MM.1S (cell line): Measurements from ENCODE around the gene FARS2.

Experiments used
- DNase-seq: peaks from one replicate; pipeline ENCODE4 v3.0.0-alpha.2; 2015
- H2AFZ ChIP-seq: fragments of 300-600 bp; sonication (generic); 2 replicates; pipeline ENCODE4 v1.6.0; 2016; ENCODE audit warnings: antibody characterized with exemption, low read length
- H3F3A ChIP-seq: fragments of 300-600 bp; sonication (generic); 2 replicates; pipeline ENCODE4 v1.6.1; 2016; ENCODE audit warnings: mild to moderate bottlenecking, antibody characterized with exemption, low read length, moderate library complexity, mixed read lengths; ENCODE audit not compliant: insufficient read depth
- H3K27ac ChIP-seq: fragments of 300-600 bp; sonication (generic); 2 replicates; pipeline ENCODE4 v1.5.1; 2016; ENCODE audit warnings: mild to moderate bottlenecking, low read length
- H3K27me3 ChIP-seq: fragments of 300-600 bp; sonication (generic); replicated peaks from 2 replicates; pipeline ENCODE4 v1.6.0; 2016; ENCODE audit warnings: low read length; ENCODE audit not compliant: insufficient read depth
- H3K36me3 ChIP-seq: fragments of 300-600 bp; sonication (generic); replicated peaks from 2 replicates; pipeline ENCODE4 v1.6.1; 2016; ENCODE audit warnings: mild to moderate bottlenecking, low read length, mixed read lengths; ENCODE audit not compliant: insufficient read depth
- H3K4me1 ChIP-seq: fragments of 300-600 bp; sonication (generic); 2 replicates; pipeline ENCODE4 v1.6.1; 2016; ENCODE audit warnings: low read length, mixed read lengths
- H3K4me2 ChIP-seq: fragments of 300-600 bp; sonication (generic); 2 replicates; pipeline ENCODE4 v1.6.0; 2016; ENCODE audit warnings: low read depth, low read length
- H3K4me3 ChIP-seq: fragments of 300-600 bp; sonication (generic); 2 replicates; pipeline ENCODE4 v1.5.1; 2016; ENCODE audit warnings: low read length, mixed read lengths
- H3K79me2 ChIP-seq: fragments of 300-600 bp; sonication (generic); 2 replicates; pipeline ENCODE4 v1.6.1; 2016; ENCODE audit warnings: mixed run types, low read length, mixed read lengths
- H3K9ac ChIP-seq: fragments of 300-600 bp; sonication (generic); 2 replicates; pipeline ENCODE4 v1.6.1; 2016; ENCODE audit warnings: low read length, mixed read lengths
- H3K9me2 ChIP-seq: fragments of 300-600 bp; sonication (generic); replicated peaks from 2 replicates; pipeline ENCODE4 v1.6.1; 2016; ENCODE audit warnings: mild to moderate bottlenecking, low read length, mixed read lengths; ENCODE audit not compliant: insufficient read depth
- H3K9me3 ChIP-seq: fragments of 300-600 bp; sonication (generic); replicated peaks from 2 replicates; pipeline ENCODE4 v1.6.1; 2016; ENCODE audit warnings: mild to moderate bottlenecking, low read length, mixed read lengths; ENCODE audit not compliant: insufficient read depth
- H4K20me1 ChIP-seq: fragments of 300-600 bp; sonication (generic); 2 replicates; pipeline ENCODE4 v1.6.1; 2016; ENCODE audit warnings: mild to moderate bottlenecking, low read length, moderate library complexity, mixed read lengths; ENCODE audit not compliant: insufficient read depth
- EZH2 ChIP-seq: fragments of 300-600 bp; sonication (generic); optimal IDR thresholded peaks from 2 replicates; pipeline ENCODE3; 2017; ENCODE audit warnings: low read depth, mild to moderate bottlenecking, antibody characterized with exemption, low read length, mixed read lengths
- EZH2phosphoT487 ChIP-seq: fragments of 300-600 bp; sonication (generic); IDR thresholded peaks from 2 replicates; pipeline ENCODE4 v1.6.1; 2018; ENCODE audit warnings: antibody characterized with exemption, low read length
- TF ChIP-seq, protein P1 (sequence below): fragments of 300-600 bp; sonication (generic); IDR thresholded peaks from 2 replicates; pipeline ENCODE4 v1.5.1; 2016; ENCODE audit warnings: antibody characterized with exemption, low read length, mixed read lengths

FARS2 gene

DNA sequence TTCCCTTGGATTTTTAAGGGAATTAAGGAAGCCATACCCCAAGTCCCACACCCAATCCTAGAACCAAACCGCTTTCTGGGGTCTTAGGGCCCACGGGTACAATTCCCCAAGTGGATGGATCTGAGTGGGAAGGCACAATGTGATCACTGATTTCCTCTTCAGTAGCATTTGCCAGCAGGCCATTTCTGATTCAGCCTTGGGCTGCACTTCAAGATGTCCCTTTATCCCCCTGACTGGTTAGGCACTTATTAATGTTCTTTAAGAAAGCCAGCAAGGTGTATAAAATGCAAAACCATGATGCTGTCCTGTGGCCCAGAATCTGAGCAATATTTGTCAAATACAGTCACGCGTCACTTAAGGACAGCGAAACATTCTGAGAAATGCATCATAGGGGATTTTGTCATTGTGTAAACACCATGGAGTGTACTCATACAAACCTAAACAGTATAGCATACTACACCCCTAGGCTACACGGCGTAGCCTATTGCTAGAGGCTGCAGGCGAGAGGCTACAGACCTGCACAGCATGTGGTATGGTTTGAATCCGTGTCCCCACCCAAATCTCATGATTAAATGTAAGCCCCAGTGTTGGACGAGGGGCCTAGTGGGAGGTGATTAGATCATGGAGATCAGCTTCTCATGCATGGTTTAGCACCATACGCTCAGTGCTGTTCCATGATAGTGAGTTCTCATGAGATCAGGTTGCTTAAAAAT, 511.3 kb downstream of the FARS2 start:
- Histone ChIP-seq H3K4me2 (no peak overlapping the region), H3K9ac (no peak overlapping the region), H3K79me2 (no peaks in the 10 kb centered on the region), H3K27ac (no peak overlapping the region), H3K27me3 (no peaks in the 10 kb centered on the region), H4K20me1 (no peaks in the 10 kb centered on the region), H3K4me3 (no peak overlapping the region), H3K4me1 (no peaks in the 10 kb centered on the region), H3K9me2 (no peaks in the 10 kb centered on the region), H2AFZ (no peak overlapping the region), H3F3A (no peaks in the 10 kb centered on the region), H3K9me3 (no peaks in the 10 kb centered on the region), H3K36me3 (no peaks in the 10 kb centered on the region)
- TF ChIP-seq EZH2 (no peak), EZH2phosphoT487 (no peak)
- TF ChIP-seq, protein P1, sequence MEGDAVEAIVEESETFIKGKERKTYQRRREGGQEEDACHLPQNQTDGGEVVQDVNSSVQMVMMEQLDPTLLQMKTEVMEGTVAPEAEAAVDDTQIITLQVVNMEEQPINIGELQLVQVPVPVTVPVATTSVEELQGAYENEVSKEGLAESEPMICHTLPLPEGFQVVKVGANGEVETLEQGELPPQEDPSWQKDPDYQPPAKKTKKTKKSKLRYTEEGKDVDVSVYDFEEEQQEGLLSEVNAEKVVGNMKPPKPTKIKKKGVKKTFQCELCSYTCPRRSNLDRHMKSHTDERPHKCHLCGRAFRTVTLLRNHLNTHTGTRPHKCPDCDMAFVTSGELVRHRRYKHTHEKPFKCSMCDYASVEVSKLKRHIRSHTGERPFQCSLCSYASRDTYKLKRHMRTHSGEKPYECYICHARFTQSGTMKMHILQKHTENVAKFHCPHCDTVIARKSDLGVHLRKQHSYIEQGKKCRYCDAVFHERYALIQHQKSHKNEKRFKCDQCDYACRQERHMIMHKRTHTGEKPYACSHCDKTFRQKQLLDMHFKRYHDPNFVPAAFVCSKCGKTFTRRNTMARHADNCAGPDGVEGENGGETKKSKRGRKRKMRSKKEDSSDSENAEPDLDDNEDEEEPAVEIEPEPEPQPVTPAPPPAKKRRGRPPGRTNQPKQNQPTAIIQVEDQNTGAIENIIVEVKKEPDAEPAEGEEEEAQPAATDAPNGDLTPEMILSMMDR = no peak
- DNase-seq = no peak

DNA sequence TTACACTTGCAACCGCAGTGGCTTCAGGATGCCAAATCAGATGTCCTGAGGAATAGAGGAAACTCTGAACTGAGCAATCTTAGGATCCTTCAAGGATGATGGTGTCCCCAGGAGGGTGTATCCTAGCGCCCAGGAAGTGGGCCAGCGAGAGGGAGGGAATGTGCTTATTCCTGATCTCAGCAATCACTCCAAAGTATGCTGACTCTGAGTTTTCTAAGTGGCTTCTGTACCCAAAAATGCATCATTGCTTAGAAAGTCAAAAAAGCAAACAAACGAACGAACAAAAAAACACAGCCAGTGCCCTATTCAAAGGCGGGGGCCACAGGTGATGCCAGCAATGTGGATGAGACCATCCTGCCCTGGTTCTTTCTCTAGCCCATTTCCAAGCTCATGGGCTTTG, 514.8 kb downstream of the FARS2 start:
- H3K4me2 ChIP-seq = no peak overlapping the region
- DNase-seq = no peak
- H3K4me3 ChIP-seq = no peak overlapping the region
- no peaks in the 10 kb centered on the region for H4K20me1 ChIP-seq
- H3K27me3 ChIP-seq = no peaks in the 10 kb centered on the region
- H3K9ac ChIP-seq = no peak overlapping the region
- H3K36me3 ChIP-seq = no peaks in the 10 kb centered on the region
- no peaks in the 10 kb centered on the region for H3F3A ChIP-seq
- no peaks in the 10 kb centered on the region for H3K4me1 ChIP-seq
- TF ChIP-seq EZH2 = no peak
- TF ChIP-seq, protein P1 = no peak
- TF ChIP-seq EZH2phosphoT487 = no peak
- H2AFZ ChIP-seq = no peak overlapping the region
- no peaks in the 10 kb centered on the region for H3K9me3 ChIP-seq
- no peak overlapping the region for H3K27ac ChIP-seq
- no peaks in the 10 kb centered on the region for H3K79me2 ChIP-seq
- H3K9me2 ChIP-seq = no peaks in the 10 kb centered on the region

DNA sequence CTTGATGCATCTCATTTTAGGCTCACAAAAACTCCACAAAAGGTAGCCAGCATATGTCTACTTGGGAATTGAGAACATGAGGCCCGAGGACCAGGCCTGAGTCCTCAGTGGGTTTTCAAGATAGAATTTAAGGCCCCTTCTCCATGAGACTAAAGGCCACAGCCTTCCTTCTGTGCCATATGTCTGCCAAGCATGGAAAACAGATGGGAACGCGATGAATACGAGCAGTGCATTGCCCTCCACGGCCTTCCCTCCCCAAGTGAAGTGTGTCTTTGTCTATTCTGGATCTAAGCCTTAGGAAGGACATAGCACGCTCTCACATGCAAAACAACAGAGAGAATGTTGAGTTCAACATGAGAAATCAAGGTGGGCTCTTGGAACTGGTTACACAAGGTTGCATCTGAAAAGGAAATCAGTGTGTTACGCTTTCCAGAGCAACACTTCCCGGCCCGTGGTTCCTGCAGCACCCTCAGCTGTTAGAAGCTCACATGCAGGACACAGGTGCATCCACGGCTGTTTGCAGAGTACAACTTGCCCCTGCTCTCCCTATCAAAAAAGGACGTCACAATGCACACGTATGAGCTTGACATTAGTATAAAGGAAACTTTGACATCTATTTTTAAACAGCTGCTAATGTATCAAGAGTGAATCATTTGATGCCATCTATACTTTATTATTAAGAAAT, 515.5 kb downstream of the FARS2 start:
- no peaks in the 10 kb centered on the region for H4K20me1 ChIP-seq
- no peaks in the 10 kb centered on the region for H3F3A ChIP-seq
- H3K27me3 ChIP-seq = no peaks in the 10 kb centered on the region
- TF ChIP-seq EZH2phosphoT487 (no peak), EZH2 (no peak)
- TF ChIP-seq, protein P1 = no peak
- H3K9me3 ChIP-seq = no peaks in the 10 kb centered on the region
- H3K27ac ChIP-seq = no peak overlapping the region
- H3K4me3 ChIP-seq = no peak overlapping the region
- no peak overlapping the region for H3K4me2 ChIP-seq
- H3K9me2 ChIP-seq = no peaks in the 10 kb centered on the region
- no peak overlapping the region for H3K9ac ChIP-seq
- H2AFZ ChIP-seq = no peak overlapping the region
- H3K4me1 ChIP-seq = no peaks in the 10 kb centered on the region
- no peak for DNase-seq
- no peaks in the 10 kb centered on the region for H3K79me2 ChIP-seq
- no peaks in the 10 kb centered on the region for H3K36me3 ChIP-seq
